Cerebellar nuclear complex (tissue), 1 donor: Measurements from ENCODE around the gene BABAM1.

Experiments used
- DNase-seq, 2 experiments: peaks; one replicate each; lab custom pipeline; 2025; lab: John Stamatoyannopoulos, UW

Gene BABAM1

GRCh38 chr19:17266975-17267788 is at the start of gene BABAM1:
Gene BABAM1, plus strand, starts transcription at chr19:17267443. Its CDS starts 1,364 bp downstream, at chr19:17268807.
- peak; percentile 96 to 99 for DNase-seq

- DNase-seq: no peak
Measured at GRCh38 chr19:17219286-17219685, 48.0 kb upstream of the BABAM1 start.

- DNase-seq: no peak
Measured at GRCh38 chr19:17220207-17220758, 47.0 kb upstream of the BABAM1 start.

GRCh38 chr19:17225053-17225452 is 42.2 kb upstream of the BABAM1 start:
- DNase-seq: no peak

- DNase-seq: peak; percentile 94 to 97
Measured at GRCh38 chr19:17226002-17226933, 41.0 kb upstream of the BABAM1 start, which contains the start of gene OCEL1. Gene OCEL1, plus strand, starts transcription at chr19:17226226. Its CDS starts 22 bp downstream, at chr19:17226248.

DNA sequence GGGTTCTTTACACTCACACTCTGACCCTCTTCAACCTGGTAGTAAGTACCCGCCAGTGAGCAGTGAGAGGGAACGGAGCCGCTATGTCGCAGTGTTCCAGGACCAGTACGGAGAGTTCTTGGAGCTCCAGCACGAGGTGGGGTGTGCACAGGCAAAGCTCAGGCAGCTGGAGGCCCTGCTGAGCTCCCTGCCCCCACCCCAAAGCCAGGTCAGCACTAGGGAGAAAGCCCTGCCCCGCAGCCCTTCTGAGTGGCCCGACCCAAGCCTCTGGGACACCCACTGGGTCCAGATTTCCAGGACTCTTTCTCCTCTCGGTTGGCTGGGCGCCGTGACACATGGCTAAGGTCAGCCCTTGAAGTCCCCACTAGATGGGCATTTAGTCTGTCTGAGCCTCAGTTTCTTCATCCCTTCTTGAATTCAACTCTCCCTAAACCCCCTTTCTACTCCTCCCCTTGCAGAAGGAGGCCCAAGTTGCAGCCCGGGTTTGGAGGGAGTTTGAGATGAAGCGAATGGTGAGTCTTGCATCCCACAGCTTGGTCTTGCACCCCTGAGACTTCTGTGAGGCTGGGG is 39.4 kb upstream of the BABAM1 start:
- DNase-seq: no peak

GRCh38 chr19:17229890-17230289 is 37.4 kb upstream of the BABAM1 start:
- DNase-seq: no peak

DNA sequence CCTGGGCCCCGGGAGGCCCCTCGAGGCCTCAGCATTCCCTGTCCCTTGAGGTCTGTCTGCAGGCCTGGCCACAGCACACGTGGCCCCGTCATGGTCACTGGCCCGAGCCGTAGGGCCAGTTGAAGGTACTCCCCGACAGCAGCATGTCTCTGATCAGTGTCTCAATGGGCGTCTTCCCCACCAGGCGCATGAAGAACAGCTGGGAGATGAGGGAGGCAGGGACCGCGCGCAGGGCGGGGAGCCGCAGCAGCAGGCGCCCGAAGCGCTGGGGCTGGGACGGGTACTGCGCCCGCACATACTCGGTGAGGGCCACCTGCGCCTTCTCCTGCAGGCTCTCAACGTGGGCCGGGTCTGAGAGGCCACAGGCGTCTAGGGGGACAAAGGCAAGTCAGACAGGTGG is 35.0 kb upstream of the BABAM1 start:
- DNase-seq: no peak

GRCh38 chr19:17234911-17235299 is 32.3 kb upstream of the BABAM1 start:
- DNase-seq: no peak

DNA sequence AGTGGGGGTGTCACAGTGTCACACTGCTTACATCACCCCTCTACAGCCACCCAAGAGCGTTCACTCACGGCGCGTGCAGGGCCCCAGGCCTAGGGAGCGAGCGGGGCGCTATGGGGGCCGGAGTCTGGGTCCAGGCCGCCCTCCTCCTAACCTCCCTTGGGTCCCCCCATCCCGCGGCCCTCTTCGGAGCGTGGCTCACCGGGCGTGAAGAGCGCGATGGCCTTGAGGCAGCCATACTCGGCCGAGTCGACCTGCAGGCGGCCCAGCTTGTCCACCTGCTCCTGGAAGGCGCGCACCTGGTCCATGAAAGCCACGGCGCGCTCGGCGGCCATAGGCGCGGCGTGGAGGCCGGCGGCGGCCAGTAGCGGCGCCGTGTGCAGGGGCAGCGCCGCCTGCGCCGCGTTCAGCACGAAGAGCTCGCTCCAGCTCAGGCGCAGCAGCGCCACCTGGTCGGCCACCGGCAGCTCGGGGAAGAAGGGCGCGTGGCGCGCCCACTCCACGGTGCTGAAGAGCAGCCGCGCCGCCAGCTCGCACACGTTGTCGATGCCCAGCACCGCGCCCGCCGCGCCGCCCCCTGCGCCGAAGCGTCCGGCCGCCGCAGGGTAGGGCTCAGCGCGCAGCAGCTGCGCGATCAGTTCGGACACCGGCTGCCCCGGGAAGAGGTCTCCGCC is 31.8 kb upstream of the BABAM1 start:
- peak in 1 of 2 experiments; percentile 11 for DNase-seq

- no peak for DNase-seq
Measured at GRCh38 chr19:17235971-17236777, 31.1 kb upstream of the BABAM1 start.

DNA sequence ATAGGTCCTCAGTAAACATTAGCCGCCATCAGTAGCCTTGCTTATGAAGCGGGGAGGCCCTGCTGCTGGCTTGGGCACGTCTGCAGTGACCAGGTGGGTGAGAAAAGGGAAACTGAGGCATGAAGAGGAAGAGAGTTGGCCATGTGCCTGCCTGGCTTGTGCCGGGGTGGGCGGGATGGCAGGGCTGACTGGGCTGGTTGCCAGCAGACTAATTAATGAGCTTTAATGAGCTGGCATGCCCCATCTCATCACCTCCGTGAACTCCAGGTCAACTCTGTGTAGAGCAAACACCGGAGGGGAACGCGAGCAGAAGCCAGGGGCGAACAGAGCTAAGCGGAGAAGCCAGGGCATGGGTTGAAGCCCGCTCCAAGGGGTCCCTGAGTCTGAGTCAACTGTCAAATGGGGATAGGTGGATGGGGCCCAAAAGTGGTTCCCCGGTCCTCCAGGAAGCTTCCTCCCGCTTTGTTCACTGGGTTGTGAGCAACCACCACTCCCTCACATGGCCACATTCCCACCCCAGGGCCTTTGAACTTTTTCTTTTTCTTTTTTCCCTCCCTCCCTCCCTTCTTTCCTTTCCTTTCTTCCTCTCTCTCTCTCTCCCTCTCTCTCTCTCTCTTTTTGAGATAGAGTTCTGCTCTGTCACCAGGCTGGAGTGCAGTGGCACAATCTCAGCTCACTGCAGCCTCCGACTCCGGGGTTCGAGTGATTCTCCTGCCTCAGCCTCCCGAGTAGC is 30.3 kb upstream of the BABAM1 start:
- DNase-seq: no peak

DNA sequence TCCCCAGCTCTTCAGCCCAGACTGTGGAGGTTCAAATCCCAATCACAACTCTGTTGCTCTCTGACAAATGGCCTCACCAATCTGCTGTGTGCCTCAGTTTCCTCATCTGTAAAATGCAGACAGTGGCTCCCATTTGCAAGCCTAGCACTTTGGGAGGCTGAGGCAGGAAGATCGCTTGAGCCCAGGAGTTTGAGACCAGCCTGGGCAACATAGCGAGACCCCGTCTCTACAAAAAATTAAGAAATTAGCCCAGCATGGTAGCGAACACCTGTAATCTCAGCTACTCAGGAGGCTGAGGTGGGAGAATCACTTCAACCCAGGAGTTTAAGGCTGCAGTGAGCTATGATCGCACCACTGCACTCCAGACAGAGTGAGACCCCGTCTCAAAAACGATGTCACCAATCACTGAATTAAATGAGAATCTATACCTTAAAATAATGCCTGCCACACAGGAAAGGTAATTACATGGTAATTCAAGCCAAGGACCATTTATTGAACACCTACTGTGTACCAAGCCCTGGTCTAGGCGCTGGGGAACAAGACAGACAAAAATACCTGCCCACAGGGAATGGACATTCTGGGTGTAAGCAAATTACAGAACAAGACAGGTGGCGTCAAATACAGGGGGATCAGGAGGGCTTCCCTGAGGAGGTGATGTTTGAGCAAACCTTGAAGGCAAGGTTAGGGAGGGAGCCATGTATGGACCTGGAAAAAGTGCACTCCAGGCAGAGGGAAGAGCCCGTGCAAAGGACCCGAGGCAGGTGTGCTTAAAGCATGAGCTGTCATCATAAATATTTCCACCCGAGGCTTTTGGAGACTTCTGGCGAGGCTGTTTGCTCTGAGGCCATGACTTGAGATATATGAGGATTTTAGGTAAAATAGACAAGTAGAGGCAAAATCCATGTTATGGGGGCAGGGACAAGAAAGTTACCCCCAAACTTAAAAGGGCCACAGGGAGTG is 29.2 kb upstream of the BABAM1 start:
- no peak for DNase-seq

DNA sequence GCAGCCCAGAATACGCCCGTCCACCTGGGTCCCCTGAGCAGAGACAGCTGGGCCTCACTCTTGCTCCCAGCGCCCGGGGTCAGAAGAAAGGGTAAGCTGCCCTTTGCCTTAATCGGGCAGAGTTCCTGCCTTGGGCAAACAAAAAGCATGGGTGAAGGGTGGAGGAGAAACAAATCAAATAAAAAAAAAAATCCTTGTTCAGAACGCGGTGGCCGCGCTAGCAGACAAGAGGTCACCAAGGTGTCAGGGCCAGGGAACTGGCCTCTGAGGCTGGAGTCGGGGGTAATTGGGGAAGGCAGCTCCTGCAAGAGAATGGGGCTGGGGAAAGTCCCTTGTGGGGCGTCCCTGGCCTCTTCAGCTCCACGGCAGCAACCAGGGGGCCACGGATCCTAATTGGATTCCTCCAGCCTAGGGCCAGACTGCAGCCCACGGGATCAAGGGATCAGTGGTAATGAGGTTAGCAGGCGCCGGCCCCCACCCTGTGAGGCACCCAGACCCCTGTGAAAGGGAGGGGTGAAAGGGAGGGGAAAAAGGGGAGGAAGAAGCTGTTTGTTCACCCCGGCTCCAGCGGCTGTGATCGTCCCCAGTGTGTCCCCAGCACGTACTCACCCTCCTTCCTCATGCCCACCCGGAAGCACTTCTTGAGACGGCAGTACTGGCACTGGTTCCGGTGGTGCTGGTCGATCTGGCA is 27.0 kb upstream of the BABAM1 start:
- no peak for DNase-seq

- DNase-seq: no peak
Measured at GRCh38 chr19:17240826-17241399, 26.3 kb upstream of the BABAM1 start.

GRCh38 chr19:17242431-17243208 is 24.6 kb upstream of the BABAM1 start:
- DNase-seq: no peak
